ENCODE measurements around the gene TOMM22.

Gene TOMM22

DNA sequence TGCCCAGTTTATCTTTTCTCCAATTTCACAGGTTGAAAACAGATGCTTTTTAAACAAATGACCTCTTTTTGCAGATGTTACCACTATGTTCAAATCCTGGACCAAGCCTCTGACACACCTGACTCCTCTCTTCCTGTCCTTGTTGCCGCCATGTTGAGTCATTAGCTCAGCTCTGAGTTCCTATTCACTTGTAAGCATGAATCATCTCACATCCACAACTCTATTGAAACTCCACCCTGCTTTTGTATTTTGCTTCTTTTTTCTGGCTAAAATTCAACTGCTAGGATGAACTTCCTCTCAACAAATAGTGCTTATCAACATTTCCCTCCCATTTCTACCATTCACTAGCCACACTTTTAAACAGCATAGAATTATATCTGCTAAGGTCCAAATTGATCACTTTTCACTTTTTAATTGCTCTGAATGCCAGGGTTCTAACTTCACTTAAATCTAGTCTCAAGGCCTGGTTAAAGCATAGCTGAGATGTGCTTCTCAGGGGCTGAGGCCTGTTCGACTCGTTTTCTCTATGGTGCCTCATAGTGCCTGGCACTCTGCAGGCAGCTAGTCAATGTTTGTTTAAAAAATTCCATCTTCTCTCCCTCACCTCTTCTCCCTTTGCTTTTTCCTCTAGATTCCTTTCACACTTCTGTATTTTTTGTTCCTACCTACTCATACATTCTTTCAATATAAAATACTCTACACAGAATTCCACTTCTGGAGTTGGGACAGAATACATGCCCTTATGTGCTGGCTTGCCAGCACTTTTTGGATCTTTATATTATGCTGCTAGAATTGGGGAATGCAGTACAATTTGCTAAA, 15.1 kb downstream of the TOMM22 start:
- no peak for DNase-seq

GRCh38 chr22:38697425-38698089, 15.8 kb downstream of the TOMM22 start:
- no peak for DNase-seq

DNA sequence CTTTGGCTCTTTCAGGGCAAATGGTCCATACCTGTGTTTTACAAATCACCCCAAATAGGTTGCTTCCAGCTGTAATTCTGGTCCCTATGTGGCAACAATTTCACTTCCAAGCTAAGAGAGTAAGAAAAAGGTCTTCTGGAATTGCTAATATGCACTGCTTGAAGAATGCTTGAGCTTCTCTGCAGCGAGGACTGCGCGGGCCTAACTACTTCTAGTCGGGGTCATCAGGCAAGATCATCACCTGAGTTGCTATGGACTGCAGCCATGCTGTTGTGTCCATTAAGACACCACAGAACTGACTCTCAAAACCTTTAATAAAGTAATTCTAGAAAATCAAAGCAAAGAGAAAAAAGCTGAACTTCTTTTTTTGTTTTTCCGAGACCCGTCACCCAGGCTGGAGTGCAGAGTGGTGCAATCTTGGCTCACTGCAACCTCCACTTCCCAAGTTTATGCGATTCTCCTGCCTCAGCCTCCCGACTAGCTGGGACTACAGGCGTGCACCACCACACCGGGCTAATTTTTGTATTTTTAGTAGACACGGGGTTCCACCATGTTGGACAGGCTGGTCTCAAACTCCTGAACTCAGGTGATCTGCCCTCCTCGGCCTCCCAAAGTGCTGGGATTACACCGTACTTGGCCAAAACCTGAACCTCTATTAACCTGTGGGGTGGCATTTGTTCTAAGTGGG, 16.8 kb downstream of the TOMM22 start:
- DNase-seq = no peak

DNA sequence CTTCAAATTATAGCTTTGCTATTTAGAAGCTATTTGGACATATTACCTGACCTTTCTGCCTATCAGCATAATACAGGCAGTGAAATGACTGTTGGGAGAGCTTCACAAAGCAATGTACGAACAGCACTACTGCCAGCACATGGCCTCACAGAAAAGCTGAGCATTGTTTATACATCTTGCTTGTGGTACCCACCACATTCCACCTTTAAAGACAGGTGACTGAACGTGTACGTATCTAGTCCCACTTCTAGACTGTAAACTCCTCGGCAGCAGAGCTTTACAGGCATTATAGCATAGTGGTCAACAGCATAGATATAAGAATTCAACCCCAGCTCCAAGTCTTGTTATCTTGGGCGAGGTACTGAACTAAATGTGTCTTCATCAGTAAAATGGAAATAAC, 17.4 kb downstream of the TOMM22 start:
- no peak for DNase-seq

- no peak for DNase-seq
Observed at GRCh38 chr22:38699784-38700183, 18.0 kb downstream of the TOMM22 start.

- peak; percentile 38 for DNase-seq
Observed at GRCh38 chr22:38700270-38700788, 18.6 kb downstream of the TOMM22 start.

DNA sequence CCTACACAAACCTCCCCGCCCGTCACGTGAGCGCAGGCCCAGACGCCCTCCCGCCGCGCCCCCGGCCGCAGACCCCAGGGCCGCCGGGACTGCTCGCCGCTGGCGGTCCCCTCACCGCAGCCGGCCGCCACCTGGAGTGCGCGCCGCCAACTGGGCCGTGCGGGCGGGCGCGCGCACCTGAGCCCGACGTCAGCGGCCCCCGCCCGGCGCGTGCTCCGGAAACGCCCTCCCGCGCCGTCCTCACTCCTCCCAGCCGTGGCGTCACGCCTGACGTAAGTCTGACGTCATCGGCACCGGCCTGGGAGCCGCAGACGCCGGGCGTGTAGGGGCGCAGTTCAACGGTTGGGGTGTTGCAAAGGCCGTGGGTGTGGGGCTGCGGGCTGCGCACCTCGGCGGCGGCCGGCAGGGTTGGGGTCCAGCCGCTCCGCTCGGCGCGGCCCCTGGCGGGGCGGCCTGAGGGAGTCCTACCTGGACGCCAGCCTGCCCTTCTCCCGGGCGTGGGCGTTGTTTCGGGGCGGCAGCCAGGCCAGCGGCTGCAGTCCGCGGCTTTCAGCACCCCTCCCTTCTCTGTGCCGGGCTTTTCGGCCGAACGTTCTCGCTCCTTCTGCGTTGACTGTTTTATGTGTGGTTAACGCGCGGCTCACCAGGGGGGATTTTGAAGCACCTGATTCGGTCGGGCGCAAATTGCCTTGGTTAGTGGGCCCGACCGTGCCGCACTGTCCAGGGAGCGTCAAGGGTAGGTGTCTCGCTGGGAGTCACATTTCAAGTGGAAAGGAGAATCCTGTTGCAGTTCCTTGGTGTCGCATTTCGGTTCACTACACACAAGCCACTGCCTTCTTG, 19.3 kb downstream of the TOMM22 start, which contains the start of gene JOSD1:
Gene JOSD1 (minus strand): TSS at position 155 of the 840 bp plus-strand sequence. CDS start 956 bp downstream, outside the sequence.
- DNase-seq = peak; percentile 77

GRCh38 chr22:38704654-38705234, 23.0 kb downstream of the TOMM22 start:
- no peak for DNase-seq

DNA sequence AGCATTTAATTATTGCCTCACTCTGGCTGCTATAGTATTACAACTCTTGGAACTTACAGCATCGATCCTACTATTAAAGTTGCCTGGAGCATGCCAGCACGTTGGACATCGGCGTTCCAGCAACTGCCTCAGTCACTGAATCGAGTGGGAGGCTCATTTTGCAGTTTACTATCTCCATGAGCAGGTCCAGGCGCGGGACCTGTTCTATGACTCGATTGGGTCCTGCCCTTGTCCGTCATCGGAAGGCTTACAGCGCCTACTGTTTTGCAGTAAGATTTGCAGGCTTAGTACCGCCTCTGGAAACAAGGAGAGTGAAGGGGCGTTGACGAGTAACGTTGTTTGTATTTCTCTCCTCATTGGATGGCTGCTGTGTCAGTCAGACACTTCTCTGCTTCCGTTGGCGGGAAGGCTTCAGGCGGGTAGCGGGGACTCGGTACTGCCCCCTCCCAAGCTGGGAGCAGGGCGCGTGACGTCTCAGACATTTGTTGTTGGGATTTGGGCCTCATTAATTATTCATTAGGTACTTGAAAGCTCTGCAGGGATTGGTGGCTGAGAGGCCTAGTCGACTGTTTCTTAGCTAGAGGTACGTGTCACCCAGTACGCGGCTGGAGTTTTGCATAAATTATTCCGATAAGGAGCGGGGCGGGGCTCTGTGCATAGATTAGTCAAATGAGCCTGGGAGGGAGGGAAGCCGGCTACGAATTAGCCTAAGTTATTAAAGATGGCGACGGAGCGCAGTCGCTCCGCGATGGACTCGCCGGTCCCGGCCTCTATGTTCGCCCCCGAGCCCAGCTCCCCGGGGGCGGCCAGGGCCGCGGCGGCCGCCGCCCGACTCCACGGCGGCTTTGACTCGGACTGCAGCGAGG, 23.7 kb downstream of the TOMM22 start, which contains the start of gene GTPBP1:
Gene GTPBP1 (plus strand): TSS at position 710 of the 866 bp plus-strand sequence. CDS start 12 bp downstream, at position 722.
- peak; percentile 94 for DNase-seq

DNA sequence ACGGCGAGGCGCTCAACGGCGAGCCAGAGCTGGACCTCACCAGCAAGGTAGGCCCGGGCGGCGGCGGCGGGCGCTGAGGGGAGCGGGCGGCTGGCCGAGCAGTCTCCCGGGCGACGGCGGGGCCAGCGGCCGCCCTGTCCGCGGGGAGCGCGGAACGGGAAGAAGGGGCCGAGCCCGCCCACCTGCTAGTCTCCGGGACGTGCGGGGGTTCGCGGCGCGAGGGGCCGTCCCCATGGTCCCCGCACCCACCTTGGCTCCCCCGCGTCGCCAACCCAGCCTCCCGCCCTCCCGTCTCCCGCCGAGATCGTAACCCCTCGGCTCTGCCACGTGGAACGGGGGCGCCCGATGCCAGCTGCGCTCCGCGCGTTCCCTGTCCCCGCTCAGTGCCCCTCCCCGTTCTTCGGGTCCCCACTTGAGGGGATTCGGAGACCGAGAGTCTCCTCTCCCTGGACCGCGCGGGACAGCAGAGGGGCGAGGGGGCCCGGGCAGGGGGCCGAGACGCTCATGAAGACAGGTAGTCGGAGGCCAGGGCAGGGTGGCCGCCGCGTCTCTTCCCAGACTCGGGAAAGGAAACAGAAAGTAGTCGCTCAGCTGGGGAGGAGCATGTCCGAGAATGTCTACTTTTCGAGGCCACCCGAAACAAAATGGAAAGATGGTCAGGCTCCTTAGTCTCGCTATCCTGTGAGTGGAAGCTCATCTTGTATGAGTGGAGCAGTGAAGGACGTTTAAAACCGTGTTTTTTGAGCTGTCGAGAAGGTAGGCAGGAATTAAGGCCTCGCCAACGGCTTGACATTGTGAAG, 24.5 kb downstream of the TOMM22 start:
- DNase-seq = no peak

DNA sequence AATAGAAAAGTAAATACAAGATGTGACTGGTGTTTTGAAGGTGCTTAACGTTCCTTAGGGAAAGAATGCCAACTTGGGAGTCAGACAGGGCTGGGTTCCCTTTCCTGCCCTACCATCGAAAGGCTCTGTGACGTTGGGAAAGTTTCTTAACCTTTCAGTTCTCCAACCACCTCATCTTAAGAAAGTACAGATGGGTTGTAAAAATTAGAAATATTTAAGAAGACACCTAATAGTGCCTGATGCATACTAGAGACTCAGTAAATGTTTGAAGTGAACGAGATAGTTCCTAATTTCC, 25.1 kb downstream of the TOMM22 start:
- no peak for DNase-seq

DNA sequence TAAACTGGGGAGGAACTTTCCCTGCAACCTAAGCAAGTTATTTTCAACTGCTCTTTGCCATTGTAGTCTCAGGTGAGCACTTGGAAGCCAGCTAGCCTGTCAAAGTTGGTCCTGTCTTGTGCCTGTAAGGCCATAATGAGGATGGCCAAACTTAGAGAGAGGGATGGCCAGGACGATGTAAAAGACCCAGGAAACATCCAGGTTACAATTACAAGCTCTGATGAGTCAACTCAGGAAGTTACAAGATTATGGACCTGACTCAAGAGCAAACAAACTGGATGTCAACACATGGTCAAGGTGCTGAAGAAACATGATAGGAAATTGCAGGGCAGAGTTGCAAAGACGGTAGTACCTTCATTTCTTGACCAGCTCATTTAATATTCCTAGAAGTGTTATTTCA, 25.6 kb downstream of the TOMM22 start:
- no peak for DNase-seq

GRCh38 chr22:38707984-38708383, 26.2 kb downstream of the TOMM22 start:
- no peak for DNase-seq

GRCh38 chr22:38709306-38709705, 27.5 kb downstream of the TOMM22 start:
- DNase-seq = no peak

GRCh38 chr22:38710351-38710750, 28.6 kb downstream of the TOMM22 start:
- DNase-seq = no peak

GRCh38 chr22:38710866-38711265, 29.1 kb downstream of the TOMM22 start:
- no peak for DNase-seq

DNA sequence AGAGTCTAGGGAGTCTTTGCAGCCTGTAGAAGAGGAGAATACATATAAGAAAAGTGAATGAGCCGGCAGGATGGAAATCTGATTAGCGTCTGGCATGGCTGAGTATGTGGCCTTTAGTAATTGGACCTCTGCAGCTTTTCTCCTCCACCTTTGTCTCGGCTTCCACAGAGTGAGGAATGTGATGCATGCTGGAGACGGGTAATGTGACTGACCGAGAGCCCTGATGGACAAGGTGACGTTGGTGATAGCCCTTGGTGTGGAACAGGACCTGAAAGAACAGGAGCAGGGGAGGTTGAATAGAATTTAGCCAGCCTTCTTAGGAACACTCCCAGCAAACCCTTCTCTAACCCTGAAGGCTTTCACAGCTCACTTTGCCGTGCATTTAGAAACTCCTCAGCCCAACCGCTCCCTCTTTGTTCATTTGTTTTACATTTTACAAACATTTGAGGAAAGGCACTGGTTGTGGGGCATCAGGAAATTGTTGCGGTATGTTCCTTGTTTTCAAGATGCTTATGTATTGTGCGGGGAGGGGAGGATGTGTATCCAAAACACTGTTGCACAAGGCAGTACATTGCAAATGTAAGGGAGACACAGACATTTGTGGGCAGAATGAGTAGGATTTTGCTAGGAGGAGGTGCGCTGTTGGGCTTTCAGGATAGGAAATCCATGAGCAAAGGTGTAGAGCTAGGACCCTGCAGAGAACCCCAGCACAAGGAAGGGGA, 30.9 kb downstream of the TOMM22 start:
- no peak for DNase-seq

- no peak for DNase-seq
Observed at GRCh38 chr22:38713921-38714320, 32.2 kb downstream of the TOMM22 start.

GRCh38 chr22:38715176-38715764, 33.5 kb downstream of the TOMM22 start:
- DNase-seq = no peak
